ENCODE measurements around the gene LDLRAD1. TPM values are rescaled to one million over a fixed set of nuclear protein-coding genes. Genes with fewer than 3 reads are reported as not detected.

LDLRAD1 gene
- total RNA-seq, 1 donor = not detected

GRCh38 chr1:53987880-53988279 is 30.1 kb downstream of the LDLRAD1 start:
- no peak for DNase-seq (ENCODE audit: insufficient read length, low spot score, missing footprints)
- H3K4me2 ChIP-seq (ENCODE audit: insufficient read depth, low read length) = no peak overlapping the region
- no peak overlapping the region for H3K4me3 ChIP-seq (ENCODE audit: insufficient read depth, low read length)
- no peak overlapping the region for H3K27ac ChIP-seq (ENCODE audit: low read depth, low read length)
- H3K27me3 ChIP-seq (ENCODE audit: insufficient read depth, low read length) = no peaks in the 10 kb centered on the region
- no peaks in the 10 kb centered on the region for H3K4me1 ChIP-seq (ENCODE audit: insufficient read depth, low read length)
- H4K20me1 ChIP-seq (ENCODE audit: insufficient read depth, low read length) = no peaks in the 10 kb centered on the region
- H2AFZ ChIP-seq (ENCODE audit: low read length) = no peak overlapping the region
- no peaks in the 10 kb centered on the region for H3K9me3 ChIP-seq (ENCODE audit: low read depth, low read length)
- no peak for TF ChIP-seq CTCF (IDR thresholded peaks at IDR 0.05; ENCODE audit: extremely low read depth, low read depth, low read length)
- no peaks in the 10 kb centered on the region for H3K79me2 ChIP-seq (ENCODE audit: insufficient read depth, low read length)
- H3K36me3 ChIP-seq (ENCODE audit: insufficient read depth, low read length) = no peaks in the 10 kb centered on the region

- TF ChIP-seq CTCF (IDR thresholded peaks at IDR 0.05; ENCODE audit: extremely low read depth, low read depth, low read length) = no peak
- H2AFZ ChIP-seq (ENCODE audit: low read length) = no peak overlapping the region
- no peaks in the 10 kb centered on the region for H3K9me3 ChIP-seq (ENCODE audit: low read depth, low read length)
- no peak overlapping the region for H3K27ac ChIP-seq (ENCODE audit: low read depth, low read length)
- H3K79me2 ChIP-seq (ENCODE audit: insufficient read depth, low read length) = no peaks in the 10 kb centered on the region
- H3K36me3 ChIP-seq (ENCODE audit: insufficient read depth, low read length) = no peaks in the 10 kb centered on the region
- no peaks in the 10 kb centered on the region for H4K20me1 ChIP-seq (ENCODE audit: insufficient read depth, low read length)
- H3K4me1 ChIP-seq (ENCODE audit: insufficient read depth, low read length) = peaks cover 8% of the 10 kb centered on the region
- DNase-seq (ENCODE audit: insufficient read length, low spot score, missing footprints) = no peak
- no peaks in the 10 kb centered on the region for H3K27me3 ChIP-seq (ENCODE audit: insufficient read depth, low read length)
- no peak overlapping the region for H3K4me2 ChIP-seq (ENCODE audit: insufficient read depth, low read length)
- H3K4me3 ChIP-seq (ENCODE audit: insufficient read depth, low read length) = no peak overlapping the region
Observed at GRCh38 chr1:53986458-53986857, 31.5 kb downstream of the LDLRAD1 start.

- H3K27ac ChIP-seq (ENCODE audit: low read depth, low read length) = no peak overlapping the region
- DNase-seq (ENCODE audit: insufficient read length, low spot score, missing footprints) = no peak
- no peaks in the 10 kb centered on the region for H4K20me1 ChIP-seq (ENCODE audit: insufficient read depth, low read length)
- no peak overlapping the region for H3K4me2 ChIP-seq (ENCODE audit: insufficient read depth, low read length)
- no peaks in the 10 kb centered on the region for H3K36me3 ChIP-seq (ENCODE audit: insufficient read depth, low read length)
- no peaks in the 10 kb centered on the region for H3K27me3 ChIP-seq (ENCODE audit: insufficient read depth, low read length)
- peaks cover 8% of the 10 kb centered on the region for H3K4me1 ChIP-seq (ENCODE audit: insufficient read depth, low read length)
- H3K4me3 ChIP-seq (ENCODE audit: insufficient read depth, low read length) = no peak overlapping the region
- no peaks in the 10 kb centered on the region for H3K9me3 ChIP-seq (ENCODE audit: low read depth, low read length)
- H3K79me2 ChIP-seq (ENCODE audit: insufficient read depth, low read length) = no peaks in the 10 kb centered on the region
- no peak for TF ChIP-seq CTCF (IDR thresholded peaks at IDR 0.05; ENCODE audit: extremely low read depth, low read depth, low read length)
- H2AFZ ChIP-seq (ENCODE audit: low read length) = no peak overlapping the region
Observed at GRCh38 chr1:53984726-53985125, 33.3 kb downstream of the LDLRAD1 start.

DNA sequence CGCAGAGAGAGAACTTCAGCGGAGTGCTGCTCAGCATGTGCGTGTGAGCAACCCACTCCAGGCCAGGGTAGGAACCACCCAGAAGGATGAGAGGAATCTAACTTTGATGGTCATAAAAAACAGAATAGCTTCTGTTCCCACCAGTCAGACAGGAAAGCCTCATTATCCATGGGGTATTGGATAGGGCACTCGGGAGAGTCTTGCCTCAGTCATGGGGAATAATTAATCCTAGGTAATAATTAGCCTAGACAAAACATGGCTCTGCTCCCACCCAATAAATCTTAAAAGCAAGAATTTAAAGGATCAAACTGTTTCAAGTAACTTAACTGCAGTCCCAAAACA is 35.3 kb downstream of the LDLRAD1 start:
- peak overlapping the region; percentile 89 for H3K4me2 ChIP-seq (ENCODE audit: insufficient read depth, low read length)
- no peak for TF ChIP-seq CTCF (IDR thresholded peaks at IDR 0.05; ENCODE audit: extremely low read depth, low read depth, low read length)
- peak overlapping the region; percentile 30 for H3K27ac ChIP-seq (ENCODE audit: low read depth, low read length)

More for the DNA sequence above, 35.3 kb downstream of the LDLRAD1 start:
- no peaks in the 10 kb centered on the region for H4K20me1 ChIP-seq (ENCODE audit: insufficient read depth, low read length)
- peak overlapping the region; percentile 72 for H3K4me3 ChIP-seq (ENCODE audit: insufficient read depth, low read length)
- H3K27me3 ChIP-seq (ENCODE audit: insufficient read depth, low read length) = no peaks in the 10 kb centered on the region
- peak overlapping the region; percentile 98 for H2AFZ ChIP-seq (ENCODE audit: low read length)
- no peaks in the 10 kb centered on the region for H3K9me3 ChIP-seq (ENCODE audit: low read depth, low read length)
- DNase-seq (ENCODE audit: insufficient read length, low spot score, missing footprints) = no peak
- H3K36me3 ChIP-seq (ENCODE audit: insufficient read depth, low read length) = no peaks in the 10 kb centered on the region
- H3K4me1 ChIP-seq (ENCODE audit: insufficient read depth, low read length) = peaks cover 8% of the 10 kb centered on the region
- H3K79me2 ChIP-seq (ENCODE audit: insufficient read depth, low read length) = no peaks in the 10 kb centered on the region

Data from osteoblast (primary cell).